ENCODE measurements around the gene PIEZO2. TPM values are rescaled to one million over a fixed set of nuclear protein-coding genes. Genes with fewer than 3 reads are reported as not detected.

PIEZO2 gene
- total and polyA plus RNA-seq, 2 of the 8 experiments (the other 6 are each of a cell fraction or from before 2014, with no cell fraction given): 4.7 to 16.5 TPM

- TF ChIP-seq CHD7 (IDR thresholded peaks at IDR 0.05; ENCODE audit: insufficient replicate concordance, low read length) (no peak), JUND (IDR thresholded peaks at IDR 0.05; ENCODE audit: low read length) (no peak), RXRA (IDR thresholded peaks at IDR 0.05; ENCODE audit: insufficient read depth, low read depth, low read length) (no peak), PHF8 (conservative IDR thresholded peaks at IDR 0.05; ENCODE audit: low read depth, low read length) (no peak), POU5F1 (IDR thresholded peaks at IDR 0.05; ENCODE audit: low read depth, low read length) (no peak), ATF2 (IDR thresholded peaks at IDR 0.05; ENCODE audit: low read length) (no peak), SIRT6 (IDR thresholded peaks at IDR 0.05; ENCODE audit: low read length) (no peak), HDAC2 (IDR thresholded peaks at IDR 0.05; ENCODE audit: borderline replicate concordance in 1 of 2, low read depth in 2 of 2, low read length in 2 of 2) (no peak), BCL11A (IDR thresholded peaks at IDR 0.05; ENCODE audit: low read depth in 2 of 2, low read length in 2 of 2) (no peak), EZH2 (IDR thresholded peaks at IDR 0.05; ENCODE audit: low read depth, low read length, severe bottlenecking) (no peak)
Measured at GRCh38 chr18:11052800-11053199, 96.6 kb downstream of the PIEZO2 start (continued).
